ENCODE results near the gene DGKI.
"Not testable (repeated sequence)": the region's sequence is repeated elsewhere in the genome, so short reads cannot be mapped to it uniquely, and the experiment has no call there.

The DGKI gene

DNA sequence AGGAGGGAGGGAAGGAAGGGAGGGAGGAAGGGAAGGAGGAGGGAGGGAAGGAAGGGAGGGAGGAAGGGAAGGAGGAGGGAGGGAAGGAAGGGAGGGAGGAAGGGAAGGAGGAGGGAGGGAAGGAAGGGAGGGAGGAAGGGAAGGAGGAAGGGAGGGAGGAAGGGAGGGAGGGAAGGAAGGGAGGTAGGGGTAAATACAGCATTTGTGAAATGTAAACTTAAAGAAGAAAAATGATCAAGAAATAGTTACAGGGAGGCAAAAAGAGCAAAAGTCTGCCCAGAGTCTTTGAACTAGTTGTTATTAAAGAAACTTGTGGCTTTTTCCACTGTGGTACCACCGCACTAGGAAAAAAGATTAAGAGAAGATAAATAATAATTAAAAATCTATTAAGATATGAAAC, 398.2 kb downstream of the DGKI start:
- H3K27ac ChIP-seq (replicated peaks; ENCODE audit: low read length); H4K91ac ChIP-seq (ENCODE audit: low read depth, low read length, poor library complexity); H3K79me1 ChIP-seq (ENCODE audit: low read depth, low read length); H2BK12ac ChIP-seq (ENCODE audit: low read length); H2BK5ac ChIP-seq (ENCODE audit: low read length); H3K14ac ChIP-seq (ENCODE audit: low read length); H3K23ac ChIP-seq (ENCODE audit: low read depth, low read length, poor library complexity); H3K4me3 ChIP-seq (ENCODE audit: low read length in 2 of 2); H3K27me3 ChIP-seq (ENCODE audit: control insufficient read depth in 3 of 3, insufficient read depth in 3 of 3, low read depth in 1 of 3, low read length in 3 of 3); DNase-seq (ENCODE audit: low spot score); H2AK5ac ChIP-seq (ENCODE audit: low read depth, low read length); H3K9me3 ChIP-seq (replicated peaks in 1 of 2; ENCODE audit: control insufficient read depth in 2 of 2, insufficient read depth in 1 of 2, low read depth in 1 of 2, low read length in 2 of 2); H4K8ac ChIP-seq (ENCODE audit: low read depth, low read length); H3K18ac ChIP-seq (ENCODE audit: low read length); H3K4me1 ChIP-seq (ENCODE audit: control insufficient read depth in 2 of 2, insufficient read depth in 1 of 2, low read depth in 1 of 2, low read length in 2 of 2); H3K4ac ChIP-seq (ENCODE audit: low read length); H2AFZ ChIP-seq (ENCODE audit: low read length); H3K9ac ChIP-seq (ENCODE audit: low read depth, low read length, poor library complexity); H2BK15ac ChIP-seq (ENCODE audit: low read length); H3K4me2 ChIP-seq (ENCODE audit: insufficient read depth, low read length, poor library complexity, severe bottlenecking); H2BK120ac ChIP-seq (ENCODE audit: low read depth, low read length); H3K36me3 ChIP-seq (replicated peaks in 1 of 2; ENCODE audit: control insufficient read depth in 2 of 2, insufficient read depth in 2 of 2, low read length in 2 of 2): not testable (repeated sequence)
- no CpG with 5 or more reads among the region's 1 CpG for WGBS, 2 donors (ENCODE audit: extremely low coverage in 2 of 2, insufficient read length in 2 of 2, insufficient replicate concordance in 1 of 2)

GRCh38 chr7:137446025-137446424, 400.7 kb downstream of the DGKI start:
- no peak overlapping the region for H2BK120ac ChIP-seq (ENCODE audit: low read depth, low read length)

GRCh38 chr7:137445268-137445667, 401.5 kb downstream of the DGKI start:
- H3K4ac ChIP-seq (ENCODE audit: low read length), result no peak overlapping the region
- peaks cover 0 to 7% of the 10 kb centered on the region in 2 donors for H3K9me3 ChIP-seq (replicated peaks in 1 of 2; ENCODE audit: control insufficient read depth in 2 of 2, insufficient read depth in 1 of 2, low read depth in 1 of 2, low read length in 2 of 2)
- H3K4me2 ChIP-seq (ENCODE audit: insufficient read depth, low read length, poor library complexity, severe bottlenecking), result no peak overlapping the region
- no peak overlapping the region for H2BK12ac ChIP-seq (ENCODE audit: low read length)
- H3K79me1 ChIP-seq (ENCODE audit: low read depth, low read length), result no peaks in the 10 kb centered on the region
- no peaks in the 10 kb centered on the region for H3K27me3 ChIP-seq (ENCODE audit: control insufficient read depth in 3 of 3, insufficient read depth in 3 of 3, low read depth in 1 of 3, low read length in 3 of 3)
- H3K4me1 ChIP-seq (ENCODE audit: control insufficient read depth in 2 of 2, insufficient read depth in 1 of 2, low read depth in 1 of 2, low read length in 2 of 2), result no peaks in the 10 kb centered on the region
- H2BK120ac ChIP-seq (ENCODE audit: low read depth, low read length), result no peak overlapping the region
- H3K23ac ChIP-seq (ENCODE audit: low read depth, low read length, poor library complexity), result no peak overlapping the region
- no CpG with 5 or more reads among the region's 1 CpG for WGBS, 2 donors (ENCODE audit: extremely low coverage in 2 of 2, insufficient read length in 2 of 2, insufficient replicate concordance in 1 of 2)
- no peak for DNase-seq (ENCODE audit: low spot score)
- H3K36me3 ChIP-seq (replicated peaks in 1 of 2; ENCODE audit: control insufficient read depth in 2 of 2, insufficient read depth in 2 of 2, low read length in 2 of 2), result no peaks in the 10 kb centered on the region
- no peak overlapping the region for H4K91ac ChIP-seq (ENCODE audit: low read depth, low read length, poor library complexity)
- no peak overlapping the region for H2BK5ac ChIP-seq (ENCODE audit: low read length)
- no peak overlapping the region for H3K14ac ChIP-seq (ENCODE audit: low read length)
- no peak overlapping the region for H3K9ac ChIP-seq (ENCODE audit: low read depth, low read length, poor library complexity)
- no peak overlapping the region for H3K4me3 ChIP-seq (ENCODE audit: low read length in 2 of 2)
- H3K18ac ChIP-seq (ENCODE audit: low read length), result no peak overlapping the region
- no peak overlapping the region for H2AK5ac ChIP-seq (ENCODE audit: low read depth, low read length)
- no peak overlapping the region for H3K27ac ChIP-seq (replicated peaks; ENCODE audit: low read length)
- no peak overlapping the region for H2AFZ ChIP-seq (ENCODE audit: low read length)
- no peak overlapping the region for H2BK15ac ChIP-seq (ENCODE audit: low read length)
- no peak overlapping the region for H4K8ac ChIP-seq (ENCODE audit: low read depth, low read length)

More at GRCh38 chr7:137446025-137446424, 400.7 kb downstream of the DGKI start:
- Histone ChIP-seq H3K4ac (ENCODE audit: low read length) (no peak overlapping the region), H3K9me3 (replicated peaks in 1 of 2; ENCODE audit: control insufficient read depth in 2 of 2, insufficient read depth in 1 of 2, low read depth in 1 of 2, low read length in 2 of 2) (peaks cover 0 to 7% of the 10 kb centered on the region in 2 donors), H3K14ac (ENCODE audit: low read length) (no peak overlapping the region), H2BK15ac (ENCODE audit: low read length) (no peak overlapping the region), H4K8ac (ENCODE audit: low read depth, low read length) (no peak overlapping the region), H3K79me1 (ENCODE audit: low read depth, low read length) (no peaks in the 10 kb centered on the region), H3K27me3 (ENCODE audit: control insufficient read depth in 3 of 3, insufficient read depth in 3 of 3, low read depth in 1 of 3, low read length in 3 of 3) (no peaks in the 10 kb centered on the region), H3K18ac (ENCODE audit: low read length) (no peak overlapping the region), H3K27ac (replicated peaks; ENCODE audit: low read length) (no peak overlapping the region), H2BK5ac (ENCODE audit: low read length) (no peak overlapping the region), H3K36me3 (replicated peaks in 1 of 2; ENCODE audit: control insufficient read depth in 2 of 2, insufficient read depth in 2 of 2, low read length in 2 of 2) (no peaks in the 10 kb centered on the region), H3K4me3 (ENCODE audit: low read length in 2 of 2) (no peak overlapping the region), H2AK5ac (ENCODE audit: low read depth, low read length) (no peak overlapping the region), H3K4me1 (ENCODE audit: control insufficient read depth in 2 of 2, insufficient read depth in 1 of 2, low read depth in 1 of 2, low read length in 2 of 2) (no peaks in the 10 kb centered on the region), H3K23ac (ENCODE audit: low read depth, low read length, poor library complexity) (no peak overlapping the region), H3K4me2 (ENCODE audit: insufficient read depth, low read length, poor library complexity, severe bottlenecking) (no peak overlapping the region), H2AFZ (ENCODE audit: low read length) (no peak overlapping the region), H3K9ac (ENCODE audit: low read depth, low read length, poor library complexity) (no peak overlapping the region), H2BK12ac (ENCODE audit: low read length) (no peak overlapping the region), H4K91ac (ENCODE audit: low read depth, low read length, poor library complexity) (no peak overlapping the region)
- DNase-seq (ENCODE audit: low spot score), result no peak
- WGBS, 2 donors (ENCODE audit: extremely low coverage in 2 of 2, insufficient read length in 2 of 2, insufficient replicate concordance in 1 of 2), result no CpG with 5 or more reads among the region's 3 CpGs

GRCh38 chr7:137443616-137444015, 403.2 kb downstream of the DGKI start:
- Histone ChIP-seq H3K23ac (ENCODE audit: low read depth, low read length, poor library complexity) (no peak overlapping the region), H3K4me2 (ENCODE audit: insufficient read depth, low read length, poor library complexity, severe bottlenecking) (no peak overlapping the region), H3K9ac (ENCODE audit: low read depth, low read length, poor library complexity) (no peak overlapping the region), H3K18ac (ENCODE audit: low read length) (no peak overlapping the region), H2BK5ac (ENCODE audit: low read length) (no peak overlapping the region), H3K27ac (replicated peaks; ENCODE audit: low read length) (no peak overlapping the region), H2BK120ac (ENCODE audit: low read depth, low read length) (no peak overlapping the region), H3K79me1 (ENCODE audit: low read depth, low read length) (no peaks in the 10 kb centered on the region), H2AFZ (ENCODE audit: low read length) (no peak overlapping the region), H3K27me3 (ENCODE audit: control insufficient read depth in 3 of 3, insufficient read depth in 3 of 3, low read depth in 1 of 3, low read length in 3 of 3) (no peaks in the 10 kb centered on the region), H3K36me3 (replicated peaks in 1 of 2; ENCODE audit: control insufficient read depth in 2 of 2, insufficient read depth in 2 of 2, low read length in 2 of 2) (no peaks in the 10 kb centered on the region), H3K4me3 (ENCODE audit: low read length in 2 of 2) (no peak overlapping the region), H3K4ac (ENCODE audit: low read length) (no peak overlapping the region), H2BK15ac (ENCODE audit: low read length) (no peak overlapping the region), H2AK5ac (ENCODE audit: low read depth, low read length) (no peak overlapping the region), H4K8ac (ENCODE audit: low read depth, low read length) (no peak overlapping the region), H3K14ac (ENCODE audit: low read length) (no peak overlapping the region), H2BK12ac (ENCODE audit: low read length) (no peak overlapping the region), H3K9me3 (replicated peaks in 1 of 2; ENCODE audit: control insufficient read depth in 2 of 2, insufficient read depth in 1 of 2, low read depth in 1 of 2, low read length in 2 of 2) (peaks cover 0 to 7% of the 10 kb centered on the region in 2 donors), H3K4me1 (ENCODE audit: control insufficient read depth in 2 of 2, insufficient read depth in 1 of 2, low read depth in 1 of 2, low read length in 2 of 2) (no peaks in the 10 kb centered on the region), H4K91ac (ENCODE audit: low read depth, low read length, poor library complexity) (no peak overlapping the region)
- no peak for DNase-seq (ENCODE audit: low spot score)
- WGBS, 2 donors (ENCODE audit: extremely low coverage in 2 of 2, insufficient read length in 2 of 2, insufficient replicate concordance in 1 of 2), result no CpG with 5 or more reads among the region's 2 CpGs

All from neuronal stem cell (in vitro differentiated cells).